A673 (cell line): ENCODE data around the gene KCTD5.

Source experiments
- EZH2 ChIP-seq: fragments of 200-600 bp; sonication (generic); IDR thresholded peaks from 2 replicates; pipeline ENCODE4 v1.6.1; 2017; ENCODE audit warnings: borderline replicate concordance, low read depth, mild to moderate bottlenecking, mixed read lengths, antibody characterized with exemption, low read length; ENCODE audit not compliant: poor library complexity, severe bottlenecking
- TF ChIP-seq, protein P1 (sequence below): fragments of 300-800, 200-600 bp; sonication (generic); conservative IDR thresholded peaks from 2 replicates; pipeline ENCODE4 v1.5.1; 2017; ENCODE audit warnings: low read depth, mild to moderate bottlenecking, antibody characterized with exemption, low read length, moderate library complexity, mixed read lengths

DNA sequence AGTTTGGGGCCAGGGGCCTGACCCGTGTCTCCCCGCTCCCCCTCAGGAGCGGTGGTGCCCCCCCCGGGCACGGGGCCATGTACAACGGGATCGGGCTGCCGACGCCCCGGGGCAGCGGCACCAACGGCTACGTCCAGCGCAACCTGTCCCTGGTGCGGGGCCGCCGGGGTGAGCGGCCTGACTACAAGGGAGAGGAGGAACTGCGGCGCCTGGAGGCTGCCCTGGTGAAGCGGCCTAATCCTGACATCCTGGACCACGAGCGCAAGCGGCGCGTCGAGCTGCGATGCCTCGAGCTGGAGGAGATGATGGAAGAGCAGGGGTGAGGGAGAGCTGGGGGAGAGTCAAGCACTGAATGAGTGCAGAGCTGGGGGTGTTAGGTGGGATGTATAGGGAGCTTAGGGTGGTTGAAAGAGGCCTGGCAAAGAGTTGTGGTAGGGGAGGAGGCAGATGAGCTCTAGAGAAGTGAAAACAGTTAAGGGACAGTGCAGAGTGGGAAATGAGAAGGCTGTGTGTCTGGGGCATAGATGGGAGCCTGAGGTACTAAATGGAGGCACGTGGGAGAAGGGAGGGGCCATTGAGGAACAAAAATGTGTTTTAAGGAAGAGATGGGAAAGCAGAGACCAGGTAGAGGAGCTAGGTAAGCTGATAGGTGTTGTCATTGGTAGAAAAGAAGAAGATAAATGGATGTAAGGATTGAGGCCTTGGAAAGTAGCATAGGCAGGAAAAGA, 74.1 kb downstream of the KCTD5 start:
- TF ChIP-seq, protein P1, sequence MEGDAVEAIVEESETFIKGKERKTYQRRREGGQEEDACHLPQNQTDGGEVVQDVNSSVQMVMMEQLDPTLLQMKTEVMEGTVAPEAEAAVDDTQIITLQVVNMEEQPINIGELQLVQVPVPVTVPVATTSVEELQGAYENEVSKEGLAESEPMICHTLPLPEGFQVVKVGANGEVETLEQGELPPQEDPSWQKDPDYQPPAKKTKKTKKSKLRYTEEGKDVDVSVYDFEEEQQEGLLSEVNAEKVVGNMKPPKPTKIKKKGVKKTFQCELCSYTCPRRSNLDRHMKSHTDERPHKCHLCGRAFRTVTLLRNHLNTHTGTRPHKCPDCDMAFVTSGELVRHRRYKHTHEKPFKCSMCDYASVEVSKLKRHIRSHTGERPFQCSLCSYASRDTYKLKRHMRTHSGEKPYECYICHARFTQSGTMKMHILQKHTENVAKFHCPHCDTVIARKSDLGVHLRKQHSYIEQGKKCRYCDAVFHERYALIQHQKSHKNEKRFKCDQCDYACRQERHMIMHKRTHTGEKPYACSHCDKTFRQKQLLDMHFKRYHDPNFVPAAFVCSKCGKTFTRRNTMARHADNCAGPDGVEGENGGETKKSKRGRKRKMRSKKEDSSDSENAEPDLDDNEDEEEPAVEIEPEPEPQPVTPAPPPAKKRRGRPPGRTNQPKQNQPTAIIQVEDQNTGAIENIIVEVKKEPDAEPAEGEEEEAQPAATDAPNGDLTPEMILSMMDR, result no peak
- no peak for TF ChIP-seq EZH2
